Measurements from ENCODE around the gene CENPX.

CENPX gene

DNA sequence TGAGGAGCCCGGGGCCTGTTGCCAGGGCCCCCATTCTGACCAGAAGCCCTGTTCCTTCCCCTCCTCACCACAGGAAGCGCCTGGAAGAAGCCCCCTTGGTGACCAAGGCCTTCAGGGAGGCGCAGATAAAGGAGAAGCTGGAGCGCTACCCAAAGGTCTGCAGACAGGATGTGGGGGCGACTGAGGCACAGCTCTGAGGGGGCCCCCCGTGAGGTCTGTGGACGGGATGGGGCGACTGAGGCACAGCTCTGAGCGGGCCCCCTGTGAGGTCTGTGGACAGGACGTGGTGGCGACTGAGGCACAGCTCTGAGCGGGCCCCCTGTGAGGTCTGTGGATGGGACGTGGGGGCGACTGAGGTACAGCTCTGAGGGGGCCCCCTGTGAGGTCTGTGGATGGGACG, 13.3 kb downstream of the CENPX start:
- DNase-seq: no peak

DNA sequence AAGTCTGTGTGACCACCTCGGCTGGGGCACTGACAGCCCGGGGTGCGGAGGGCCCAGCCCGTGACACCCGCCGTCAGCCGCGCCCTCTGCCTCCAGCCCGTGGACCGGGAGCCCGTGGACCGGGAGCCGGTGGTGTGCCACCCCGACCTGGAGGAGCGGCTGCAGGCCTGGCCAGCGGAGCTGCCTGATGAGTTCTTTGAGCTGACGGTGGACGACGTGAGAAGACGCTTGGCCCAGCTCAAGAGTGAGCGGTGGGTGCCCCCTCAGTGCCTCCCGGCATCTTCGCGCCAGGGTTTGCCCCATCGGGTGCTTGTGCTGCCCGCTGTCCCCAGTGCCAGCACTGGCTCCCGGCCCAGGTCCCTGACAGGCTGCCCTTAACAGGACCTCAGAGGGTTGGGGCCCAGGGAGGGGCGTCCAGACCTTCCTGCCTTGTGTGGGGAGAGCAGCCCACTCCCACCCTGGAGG, 13.7 kb downstream of the CENPX start:
- DNase-seq: no peak

DNA sequence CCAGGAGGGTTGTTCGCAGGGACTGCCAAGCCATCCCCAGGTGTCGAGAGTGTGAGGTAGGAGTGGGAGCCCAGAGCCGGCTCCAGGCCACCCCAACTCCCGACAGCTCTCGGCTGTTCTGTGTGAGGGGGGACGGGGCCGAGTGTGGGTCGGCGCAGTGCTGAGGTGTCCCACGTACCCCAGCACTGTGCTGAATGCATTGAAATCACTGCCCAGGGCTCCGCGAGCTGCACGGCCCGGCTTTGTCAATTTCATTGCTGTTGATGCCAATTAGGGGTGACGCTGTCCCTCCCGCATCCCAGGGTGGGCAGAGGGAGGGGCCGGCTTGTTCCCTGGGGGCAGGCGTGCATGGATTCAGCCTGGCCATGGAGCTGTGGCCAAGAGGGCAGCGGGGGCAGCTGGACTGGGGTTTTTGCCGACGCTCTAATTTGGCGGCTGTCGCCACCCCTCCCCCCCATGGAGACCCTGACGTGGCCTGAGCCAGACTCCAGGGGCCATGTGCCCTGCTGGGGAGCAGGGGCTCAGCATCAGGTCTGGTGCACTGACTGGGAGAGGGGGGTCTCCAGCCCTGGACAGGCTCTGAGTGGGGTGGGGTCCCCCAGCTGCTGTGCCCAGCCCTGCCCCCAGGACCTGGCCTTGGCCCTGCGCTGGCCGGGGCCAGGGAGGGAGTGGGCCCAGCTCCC, 14.3 kb downstream of the CENPX start:
- DNase-seq: no peak

DNA sequence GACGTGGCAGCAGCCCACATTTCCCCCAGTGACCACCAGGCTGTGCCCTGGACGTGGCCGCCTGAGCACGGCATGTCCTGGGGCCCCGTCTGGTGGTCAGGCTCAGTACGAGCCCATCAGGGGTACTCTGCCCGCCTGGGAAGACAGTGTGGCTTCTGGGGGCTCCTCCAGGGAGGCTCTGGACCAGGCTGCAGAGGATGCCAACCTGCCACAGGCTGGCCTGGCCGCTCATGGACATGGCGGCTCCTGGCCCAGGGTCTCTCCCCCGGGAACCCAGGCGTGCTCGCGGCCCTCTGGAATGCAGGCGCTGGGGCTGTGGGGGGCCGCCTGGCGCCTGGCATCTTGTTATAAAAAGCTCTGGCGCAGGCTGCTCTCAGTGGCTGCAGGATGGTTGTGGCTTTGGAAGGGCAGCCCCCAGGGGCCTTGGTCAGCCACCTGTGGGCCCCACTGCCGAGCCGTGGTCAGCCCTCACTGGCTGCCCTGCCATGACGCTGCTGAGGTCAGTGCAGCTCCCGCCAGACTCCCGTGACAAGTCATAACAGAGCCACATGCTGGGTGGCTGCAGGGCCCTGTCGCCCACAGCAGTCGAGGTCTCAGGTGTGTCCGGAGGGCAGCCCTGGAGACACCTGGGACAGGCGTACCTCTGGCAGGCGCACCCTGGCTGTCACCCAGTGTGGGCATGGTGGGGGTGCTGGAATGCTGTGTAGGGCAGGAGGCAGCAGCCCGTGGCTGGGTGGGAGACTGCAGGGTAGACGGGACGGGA, 15.0 kb downstream of the CENPX start:
- no peak for DNase-seq

DNA sequence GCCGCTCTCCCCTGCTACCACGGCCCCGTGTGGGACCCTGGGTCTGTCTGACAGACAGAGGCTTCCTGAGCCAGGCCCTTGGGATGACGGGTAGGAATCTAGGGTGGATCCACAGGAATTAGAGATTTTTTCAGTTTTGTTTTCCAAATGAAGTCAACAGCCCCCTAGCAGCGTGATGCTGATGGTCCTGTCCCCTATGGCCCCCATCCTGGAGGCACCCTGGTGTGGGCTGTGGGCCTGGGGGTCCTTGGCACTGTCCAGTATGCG, 15.5 kb downstream of the CENPX start:
- no peak for DNase-seq

DNA sequence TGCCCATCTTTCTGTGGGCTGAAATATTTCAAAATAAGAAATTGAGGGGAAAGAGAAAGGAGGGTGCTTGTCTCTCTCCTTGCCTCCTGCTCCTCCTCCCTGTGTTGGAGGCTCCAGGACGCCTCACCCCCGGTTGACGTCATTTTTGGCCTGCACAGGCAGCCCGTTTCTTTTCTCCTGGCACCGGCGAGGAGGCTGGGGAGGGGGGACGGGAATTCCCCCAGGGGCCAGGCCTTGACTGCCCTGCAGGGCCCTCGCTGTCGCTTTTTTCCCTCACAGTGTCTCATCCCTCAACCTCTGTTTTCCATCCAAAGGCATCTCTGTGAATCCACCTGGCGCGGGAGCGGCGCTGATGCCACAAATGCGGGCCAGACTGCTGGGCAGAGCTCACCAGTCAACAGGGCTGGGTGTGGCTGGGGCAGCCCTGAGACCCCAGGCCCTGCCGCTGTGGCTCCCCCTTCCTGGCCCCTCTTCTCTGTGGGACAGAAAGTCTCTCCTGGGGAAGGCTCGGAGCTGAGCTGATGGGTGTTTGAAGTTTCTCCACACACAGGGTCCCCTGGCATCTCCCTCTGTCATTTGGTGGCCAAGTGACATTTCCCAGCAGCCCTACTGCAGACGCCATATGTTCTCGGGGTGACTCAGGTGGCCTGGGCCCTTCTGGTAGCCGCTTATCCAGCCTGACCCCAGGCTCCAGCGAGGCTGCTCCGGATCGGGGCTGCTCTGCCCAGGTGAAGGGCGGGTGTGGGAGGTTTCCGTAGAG, 16.0 kb downstream of the CENPX start:
- DNase-seq: no peak

DNA sequence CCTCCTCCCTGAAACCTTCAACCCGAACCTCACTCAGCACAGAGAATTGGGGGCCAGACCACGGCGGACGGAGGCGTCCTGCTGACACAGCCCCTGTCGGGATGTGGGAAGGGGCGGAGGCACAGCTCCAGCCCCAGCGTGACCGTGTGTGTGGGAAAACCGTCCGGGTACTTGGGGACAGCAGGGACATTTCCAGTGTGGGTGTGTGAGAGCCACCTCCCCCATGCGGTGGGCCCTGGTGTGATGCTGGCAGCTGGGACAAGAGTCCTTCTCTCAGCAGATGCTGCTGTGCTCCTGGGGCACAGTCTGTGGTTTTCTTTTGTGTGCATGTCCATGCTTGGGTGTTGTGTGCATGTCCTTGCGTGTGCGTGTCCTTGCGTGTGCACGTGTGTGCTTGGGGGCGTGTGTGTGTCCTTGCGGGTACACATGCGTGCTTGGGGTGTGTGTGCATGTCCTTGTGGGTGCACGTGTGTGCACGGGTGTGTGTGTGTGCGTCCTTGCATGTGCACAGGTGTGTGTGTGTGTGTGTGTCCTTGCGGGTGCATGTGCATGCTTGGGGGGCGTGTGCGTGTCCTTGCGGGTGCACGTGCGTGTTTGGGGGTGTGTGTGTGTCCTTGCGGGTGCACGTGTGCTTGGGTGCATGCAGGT, 16.9 kb downstream of the CENPX start:
- no peak for DNase-seq

DNA sequence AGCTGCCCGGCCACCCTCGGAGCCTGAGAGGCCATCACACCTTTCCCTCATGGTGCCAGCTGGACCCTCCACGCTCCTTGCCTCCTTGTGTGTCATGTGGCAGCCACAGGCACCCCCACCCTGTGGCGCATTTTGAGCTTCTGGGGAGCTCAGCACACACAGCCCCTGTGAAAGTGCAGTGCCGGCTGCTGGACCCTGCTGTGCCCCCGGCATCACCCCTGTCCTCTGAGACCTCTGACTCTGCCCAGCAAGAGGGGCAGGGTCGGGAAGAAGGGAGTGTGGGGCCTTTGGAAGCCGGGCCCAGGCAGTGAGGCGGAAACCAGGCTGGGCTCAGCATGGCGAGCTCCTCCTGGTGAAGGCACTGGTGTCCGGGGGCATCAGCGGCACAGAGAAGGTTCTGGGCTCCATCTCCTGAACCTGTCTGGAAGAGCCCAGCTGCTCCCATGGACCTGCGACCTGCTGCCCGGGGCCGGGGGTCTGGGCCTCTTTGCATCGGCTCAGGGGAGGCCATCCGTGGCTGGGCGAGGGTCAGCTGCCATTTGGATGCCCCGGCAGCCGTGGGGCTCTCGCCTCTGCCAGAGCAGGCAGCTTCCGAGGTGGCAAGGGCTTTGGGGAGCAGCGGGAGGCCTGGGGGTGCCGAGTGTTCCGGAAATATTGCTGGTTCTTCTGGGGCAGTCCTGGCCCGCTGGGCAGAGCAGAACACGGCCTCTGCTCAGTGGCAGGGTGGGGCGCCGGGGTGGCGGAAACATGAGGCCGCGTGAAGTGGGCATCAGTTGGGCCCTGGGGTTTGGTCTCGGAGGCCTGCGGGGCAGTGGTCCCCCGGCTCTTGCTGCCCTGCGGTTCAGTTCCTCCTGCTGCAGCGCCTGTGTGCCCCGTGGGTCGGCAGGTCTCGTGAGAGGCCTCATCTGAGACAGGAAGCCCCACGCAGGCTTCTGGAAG, 17.9 kb downstream of the CENPX start:
- no peak for DNase-seq

DNA sequence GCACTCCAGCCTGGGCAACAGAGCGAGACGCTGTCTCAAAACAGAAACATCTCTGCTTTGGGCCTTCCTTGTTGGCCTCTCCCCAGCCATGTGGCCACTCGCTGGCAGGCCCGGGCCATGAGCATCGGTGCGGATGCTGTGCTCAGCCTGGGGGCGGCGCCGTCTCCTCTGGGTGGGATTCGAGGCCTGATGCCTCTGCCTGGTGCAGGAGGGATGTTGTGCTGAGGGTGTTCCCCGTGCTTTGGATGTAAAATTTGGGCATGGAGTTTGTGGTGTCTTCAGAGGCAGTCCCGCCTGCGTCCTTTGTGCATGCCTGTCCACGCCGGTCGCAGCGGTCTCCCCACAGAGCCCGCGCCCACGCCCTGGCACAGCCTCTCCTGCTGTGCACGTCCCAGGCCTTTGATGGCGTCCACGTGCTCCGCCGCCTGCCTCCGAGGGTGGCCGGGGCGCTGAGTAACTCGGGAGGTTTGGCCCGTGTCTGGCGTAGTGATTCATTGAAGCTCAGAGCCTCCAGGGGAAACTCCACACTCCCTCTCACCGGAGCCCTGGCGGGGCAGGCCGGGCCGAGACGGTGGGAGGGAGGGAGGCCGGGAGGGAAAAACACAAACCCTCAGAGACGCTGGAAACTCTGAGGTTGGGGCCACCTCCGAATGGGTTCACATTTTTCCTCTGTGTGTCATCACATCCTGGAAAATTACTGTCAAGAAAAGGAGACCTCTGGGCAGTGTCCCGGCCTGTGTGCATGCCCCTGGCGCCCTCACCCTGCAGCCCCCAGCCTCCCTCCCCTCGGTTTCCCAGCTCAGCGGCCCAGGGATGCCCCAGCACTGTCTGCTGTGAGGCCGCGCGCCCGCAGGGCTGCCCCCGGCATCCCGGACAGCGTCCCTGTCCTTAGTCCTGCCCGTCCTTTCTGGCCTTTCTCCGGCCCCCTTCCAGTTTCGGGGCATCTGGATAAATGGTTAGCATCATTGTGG, 19.0 kb downstream of the CENPX start:
- DNase-seq: no peak

DNA sequence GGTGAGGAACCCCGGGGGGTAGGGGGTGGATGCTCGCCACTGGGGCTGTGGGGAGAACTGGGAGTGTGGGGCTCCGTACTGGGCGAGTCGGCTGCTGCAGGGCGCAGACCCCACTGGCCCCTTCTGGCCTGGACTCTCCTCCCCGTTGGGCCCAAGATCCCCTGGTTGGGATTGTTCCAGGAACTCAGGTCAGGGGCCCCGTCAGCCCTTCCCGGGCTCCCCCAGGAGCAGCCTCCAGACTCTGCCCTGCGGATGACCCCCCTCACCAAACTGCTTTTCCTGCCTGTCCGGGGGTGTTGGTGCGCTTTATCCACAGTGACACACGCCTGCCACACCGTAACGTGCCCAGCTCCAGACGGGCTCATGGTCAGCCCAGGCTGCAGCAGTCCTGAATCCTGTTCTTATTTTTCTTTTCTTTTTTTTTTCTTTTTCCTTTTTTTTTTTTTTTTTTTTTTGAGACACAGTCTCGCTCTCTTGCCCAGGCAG, 21.1 kb downstream of the CENPX start:
- DNase-seq: no peak

DNA sequence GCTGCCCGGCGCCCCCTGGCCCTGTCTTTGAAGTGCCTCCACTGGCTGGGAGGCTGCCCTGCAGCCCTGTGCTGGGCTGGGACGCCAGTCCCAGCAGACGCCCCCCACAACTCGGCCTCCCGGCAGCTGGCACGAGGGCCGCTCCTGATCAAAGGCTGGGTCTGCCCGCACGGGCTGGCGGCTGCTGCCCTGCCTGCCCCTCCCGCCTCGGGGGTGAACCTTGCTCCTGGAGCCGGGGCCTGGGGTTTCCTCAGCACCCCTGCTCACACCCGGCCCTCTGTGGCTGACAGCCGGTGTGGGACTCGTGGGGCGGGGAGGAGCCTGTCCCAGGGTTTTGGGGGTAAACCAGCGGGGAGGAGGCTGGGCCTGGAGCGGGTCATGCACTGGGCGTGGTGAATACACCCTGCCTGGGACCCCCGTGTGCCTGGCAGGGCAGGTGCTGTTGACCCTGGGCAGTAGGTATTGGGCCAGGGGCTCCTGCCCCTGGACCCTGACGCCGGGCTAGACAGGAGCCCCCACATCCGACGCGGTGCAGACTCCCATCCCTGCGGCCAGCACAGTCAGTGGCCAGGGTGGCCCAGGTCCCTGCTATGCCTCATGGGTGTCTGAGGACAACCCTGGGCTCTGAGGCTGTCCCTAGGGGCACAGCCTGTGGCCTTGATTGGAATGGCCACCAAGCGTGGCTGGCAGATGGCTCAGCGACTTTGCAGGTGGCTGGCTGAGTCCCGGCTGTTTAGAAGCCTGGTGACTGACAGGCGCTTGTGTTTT, 21.7 kb downstream of the CENPX start:
- no peak for DNase-seq

DNA sequence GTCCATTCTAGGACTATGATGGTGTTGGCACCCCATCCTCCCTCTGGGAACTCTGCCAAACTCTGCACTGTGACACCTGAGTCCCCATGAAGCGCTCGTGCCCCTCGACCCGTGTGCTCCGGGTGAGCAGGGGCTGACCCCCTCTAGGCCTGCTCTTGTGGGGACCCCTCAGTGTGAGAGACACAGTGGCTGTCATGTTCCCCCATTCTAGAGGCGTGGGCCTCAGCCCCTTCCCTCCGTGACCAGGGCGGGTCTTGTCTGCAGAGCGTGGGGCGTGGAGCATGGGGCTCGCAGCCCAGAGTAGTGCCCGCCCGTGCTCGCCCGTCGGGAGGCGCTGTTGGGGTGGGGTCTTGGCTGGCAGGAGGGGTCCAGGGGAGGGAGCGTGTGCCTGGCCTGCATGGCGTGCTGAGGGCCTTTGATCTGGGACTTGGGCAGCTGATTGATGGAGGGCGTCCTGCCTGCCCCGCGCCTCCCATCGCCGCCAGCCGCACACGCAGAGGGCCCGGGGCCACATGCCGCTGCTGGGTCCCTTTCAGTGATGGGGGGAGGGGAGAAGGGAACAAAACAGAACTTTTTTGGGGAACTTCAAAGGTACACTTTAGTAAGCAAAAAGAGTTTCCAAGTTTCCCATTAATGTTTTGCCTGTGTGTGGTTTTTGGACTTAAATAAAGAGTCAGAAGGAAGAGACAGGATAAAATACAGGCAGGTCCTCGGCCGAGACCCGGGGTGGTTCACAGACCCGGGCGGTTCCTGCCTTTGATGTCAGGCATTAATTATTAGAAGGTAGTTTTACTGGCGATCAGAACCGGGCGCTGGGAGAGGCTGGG, 22.5 kb downstream of the CENPX start:
- no peak for DNase-seq

DNA sequence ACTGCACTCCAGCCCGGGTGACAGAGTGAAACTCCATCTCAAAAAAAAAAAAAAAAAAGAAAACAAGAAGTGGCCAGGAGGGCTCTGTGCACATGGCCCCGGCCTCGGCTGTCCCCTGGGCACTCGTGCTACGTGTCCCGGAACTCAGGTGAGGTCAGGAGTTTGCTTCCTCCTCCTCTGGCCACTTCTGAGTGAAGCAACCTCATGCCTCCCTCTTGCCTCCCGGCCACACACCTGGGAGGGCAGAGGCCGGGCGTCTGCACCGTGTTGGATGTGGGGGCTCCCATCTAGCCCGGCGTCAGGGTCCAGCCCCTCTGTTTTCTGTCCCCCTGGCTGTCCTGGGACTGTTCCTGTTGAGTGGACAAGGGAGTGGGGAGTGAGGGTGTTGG, 23.1 kb downstream of the CENPX start:
- DNase-seq: no peak

DNA sequence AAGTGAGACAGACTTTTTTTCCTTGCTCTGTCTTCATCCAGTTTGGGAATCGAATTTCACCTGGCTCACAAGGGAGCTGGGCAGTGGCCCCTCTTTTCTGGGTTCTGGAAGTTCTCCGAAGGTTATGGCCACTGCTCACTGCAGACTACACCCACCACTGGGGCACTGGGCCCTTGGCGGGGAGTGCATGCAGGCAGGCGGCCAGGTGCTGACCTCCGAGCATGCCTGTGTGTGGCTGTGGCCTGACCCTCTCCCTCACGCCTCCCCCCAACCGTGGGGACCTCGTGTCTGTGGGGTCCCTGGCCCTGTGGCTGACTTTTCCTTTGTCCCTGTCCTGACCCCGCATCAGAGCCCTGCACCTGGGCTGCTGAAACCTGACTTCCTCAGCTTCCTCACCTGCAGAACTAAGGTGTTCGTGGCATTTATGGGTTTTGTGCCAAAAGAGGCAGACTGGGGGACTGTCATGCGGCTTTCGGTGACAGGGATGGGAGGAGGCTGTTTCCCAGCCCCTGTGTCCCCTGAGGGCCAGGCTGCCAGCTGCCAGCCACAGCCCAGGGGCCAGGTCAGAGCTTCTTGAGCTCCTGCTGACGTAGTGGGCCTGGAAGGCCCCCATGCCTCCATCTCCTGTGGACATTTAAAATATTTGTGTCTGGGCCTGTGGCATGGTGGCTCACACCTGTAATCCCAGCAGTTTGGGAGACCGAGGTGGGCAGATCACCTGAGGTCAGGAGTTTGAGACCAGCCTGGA, 23.8 kb downstream of the CENPX start:
- no peak for DNase-seq

DNA sequence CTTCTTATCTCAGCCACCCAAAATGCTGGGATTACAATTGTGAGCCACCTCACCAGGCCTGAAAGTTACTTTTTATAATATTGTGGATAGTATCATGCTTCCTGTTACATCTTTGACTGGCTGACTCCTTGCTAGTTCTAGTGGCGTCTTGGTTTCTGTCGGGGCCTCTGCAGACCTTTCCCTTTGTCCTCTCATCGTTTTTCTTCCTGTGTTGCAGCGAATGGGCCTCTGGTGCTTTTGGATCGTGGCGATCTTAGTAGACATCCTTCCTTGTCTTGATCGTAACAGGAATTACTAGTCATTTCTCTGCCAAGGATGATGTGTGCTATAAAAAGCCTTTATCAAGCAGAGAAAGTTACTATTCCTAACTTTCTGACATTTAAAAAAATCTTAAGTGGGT, 24.5 kb downstream of the CENPX start:
- no peak for DNase-seq

DNA sequence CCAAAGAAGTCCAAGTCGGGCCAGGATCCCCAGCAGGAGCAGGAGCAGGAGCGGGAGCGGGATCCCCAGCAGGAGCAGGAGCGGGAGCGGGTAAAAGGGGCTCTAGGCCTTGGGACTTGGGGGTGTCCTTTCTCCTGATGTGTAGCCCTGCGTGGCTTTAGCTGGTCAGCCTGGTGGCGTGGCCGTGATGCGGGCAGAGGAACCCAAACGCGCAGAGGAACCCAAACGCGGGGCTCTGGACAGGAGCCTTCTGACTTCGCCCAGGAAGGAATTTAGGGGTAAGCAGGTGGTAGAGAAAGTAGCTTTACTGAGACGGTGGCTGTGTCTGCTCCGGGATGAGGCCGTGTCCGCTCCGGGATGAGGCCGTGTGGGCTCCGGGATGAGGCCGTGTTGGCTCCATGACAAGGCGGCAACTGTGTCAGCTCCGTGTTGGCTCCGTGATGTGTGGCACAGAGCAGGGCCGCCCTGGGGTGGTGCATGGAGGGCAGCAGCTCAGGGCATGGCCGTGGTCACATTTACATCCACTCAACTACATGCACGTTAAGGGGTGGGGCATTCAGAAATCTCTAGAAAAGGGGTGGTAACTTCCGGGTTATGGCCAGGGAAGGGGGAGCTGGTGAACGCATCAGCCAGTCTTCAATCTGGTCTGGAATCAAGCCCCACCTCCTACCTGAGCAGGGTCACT, 25.8 kb downstream of the CENPX start:
- no peak for DNase-seq

DNA sequence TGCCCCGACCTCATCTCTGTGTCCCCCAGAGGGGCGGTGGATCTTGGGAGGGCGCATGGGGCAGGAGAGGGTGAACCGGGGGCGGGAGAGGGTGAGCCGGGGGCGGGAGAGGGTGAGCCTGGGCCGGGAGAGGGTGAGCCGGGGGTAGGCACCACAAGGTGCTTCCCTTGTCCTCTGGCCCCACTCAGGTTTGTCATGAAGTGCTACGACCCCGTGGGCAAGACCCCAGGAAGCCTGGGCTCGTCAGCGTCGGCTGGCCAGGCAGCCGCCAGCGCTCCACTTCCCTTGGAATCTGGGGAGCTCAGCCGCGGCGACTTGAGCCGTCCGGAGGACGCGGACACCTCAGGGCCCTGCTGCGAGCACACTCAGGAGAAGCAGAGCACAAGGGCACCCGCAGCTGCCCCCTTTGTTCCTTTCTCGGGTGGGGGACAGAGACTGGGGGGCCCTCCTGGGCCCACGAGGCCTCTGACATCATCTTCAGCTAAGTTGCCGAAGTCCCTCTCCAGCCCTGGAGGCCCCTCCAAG, 26.4 kb downstream of the CENPX start:
- DNase-seq: no peak
